ENCODE measurements around the gene MYBPC1.

MYBPC1 gene

DNA sequence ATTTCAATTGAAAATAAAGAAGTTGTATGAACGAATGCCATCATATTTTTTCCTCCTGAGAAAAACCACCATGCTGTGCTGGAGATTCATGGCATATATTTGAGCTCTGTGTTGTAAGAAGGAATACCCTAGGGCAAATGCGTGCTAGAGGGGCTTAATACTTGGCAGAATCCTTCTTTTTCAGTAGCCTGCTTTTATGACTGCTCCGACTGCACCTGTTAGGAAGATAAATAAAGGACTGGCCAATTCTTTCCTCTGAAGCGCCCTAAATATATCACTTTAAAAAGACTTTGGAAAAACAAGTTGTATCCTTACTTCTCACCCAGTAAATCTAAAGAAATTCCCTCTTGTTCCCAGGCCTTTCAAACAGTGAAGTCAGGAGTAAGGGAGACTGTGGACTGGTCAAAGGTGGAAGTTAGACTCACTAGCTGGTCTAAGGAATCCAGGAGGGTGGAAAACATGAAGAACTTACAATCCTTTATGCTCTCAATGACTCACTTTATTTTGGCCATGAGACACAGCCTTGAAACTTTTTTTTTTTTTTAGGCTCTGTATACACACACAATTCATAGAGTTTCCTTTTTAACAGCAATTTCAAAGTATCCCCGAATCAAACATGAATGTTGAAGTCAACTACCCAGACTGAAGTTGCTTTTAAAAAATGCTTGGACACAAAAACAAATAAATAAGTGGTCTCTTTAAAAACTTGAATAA is 5.2 kb downstream of the MYBPC1 start:
- no peak for DNase-seq (ENCODE audit: low read depth in 2 of 3, low spot score in 1 of 3)

DNA sequence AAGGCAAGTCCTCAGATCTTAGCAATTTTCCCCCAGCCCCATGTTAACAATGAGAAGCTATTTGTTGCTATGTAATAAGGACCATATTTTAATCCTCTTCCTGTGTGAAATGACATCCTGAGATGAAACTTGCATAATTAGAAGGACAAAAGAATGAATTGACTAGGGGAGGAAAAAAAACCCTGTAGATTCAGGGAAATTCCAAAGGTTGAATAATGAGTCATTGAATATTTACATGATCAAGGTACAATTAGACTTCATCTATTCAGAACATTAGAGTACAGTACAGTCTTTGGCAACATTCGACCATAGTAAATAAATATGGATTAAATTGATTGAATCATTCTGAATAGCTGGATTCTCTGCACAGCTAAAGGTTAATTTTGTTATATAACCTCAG is 9.4 kb downstream of the MYBPC1 start:
- DNase-seq (ENCODE audit: low read depth in 2 of 3, low spot score in 1 of 3) = no peak

DNA sequence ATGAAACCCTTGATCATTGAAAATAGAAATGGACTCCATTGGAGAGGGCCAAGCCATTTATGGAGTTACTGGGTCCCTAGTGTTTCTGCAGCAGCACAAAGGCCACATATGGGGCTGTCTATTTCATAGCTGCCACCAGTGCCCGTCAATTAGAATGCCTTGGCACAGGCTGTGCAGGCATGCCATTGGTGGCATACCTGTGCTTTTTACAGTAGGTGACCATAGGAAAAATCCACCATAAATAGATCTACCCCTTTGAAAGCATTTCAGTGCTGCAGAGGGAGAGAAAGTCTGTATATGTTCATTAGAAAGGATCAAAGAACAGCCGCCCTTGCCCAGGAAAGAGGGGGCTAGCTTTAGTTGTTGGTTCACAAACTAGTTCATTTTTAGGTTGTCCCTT is 13.1 kb downstream of the MYBPC1 start:
- DNase-seq (ENCODE audit: low read depth in 2 of 3, low spot score in 1 of 3) = no peak

DNA sequence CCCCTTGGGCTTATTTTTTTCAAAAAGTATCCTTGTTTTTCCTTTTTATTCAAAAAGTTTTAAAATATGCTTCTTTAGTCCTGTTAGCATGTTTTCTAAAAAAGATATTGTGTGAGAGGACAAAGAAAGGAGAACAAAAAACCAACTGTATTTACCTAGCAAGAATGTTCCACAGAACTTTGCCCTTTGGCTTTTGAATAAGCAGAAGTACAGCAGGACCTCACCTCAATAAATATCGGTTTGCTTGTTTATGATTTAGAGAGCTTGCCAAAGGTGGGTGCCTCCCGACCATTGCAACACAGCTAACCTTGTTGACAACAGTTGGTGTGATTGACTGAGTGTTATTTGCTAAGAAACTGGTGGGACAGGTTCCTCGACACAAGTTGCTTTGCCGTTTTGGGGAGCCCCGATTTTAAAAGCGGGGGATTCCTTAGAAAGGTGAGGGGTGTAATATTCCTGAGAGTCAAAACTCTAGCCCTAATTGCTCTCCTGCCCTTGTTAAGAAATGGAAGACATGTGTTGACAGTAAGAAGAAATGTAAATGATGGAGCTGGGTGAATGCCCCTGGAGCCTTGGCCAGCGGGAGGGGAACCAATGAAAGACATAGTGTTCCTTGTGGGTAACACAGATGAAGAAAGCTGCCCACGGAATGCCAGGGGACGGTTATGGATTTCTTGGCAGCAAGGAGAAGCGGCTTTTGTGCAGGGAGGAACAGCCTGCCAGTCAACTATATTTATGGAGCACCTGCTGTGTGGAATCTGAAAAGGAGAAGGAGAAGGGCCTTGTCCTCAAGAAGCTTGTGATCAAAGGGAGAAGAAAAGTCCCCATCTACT is 13.7 kb downstream of the MYBPC1 start:
- DNase-seq (ENCODE audit: low read depth in 2 of 3, low spot score in 1 of 3) = no peak

- DNase-seq (ENCODE audit: low read depth in 2 of 3, low spot score in 1 of 3) = no peak
These were observed 14.4 kb downstream of the MYBPC1 start for GRCh38 chr12:101609198-101609597.

- no peak for DNase-seq (ENCODE audit: low read depth in 2 of 3, low spot score in 1 of 3)
These were observed 17.6 kb downstream of the MYBPC1 start for GRCh38 chr12:101612160-101612916.

DNA sequence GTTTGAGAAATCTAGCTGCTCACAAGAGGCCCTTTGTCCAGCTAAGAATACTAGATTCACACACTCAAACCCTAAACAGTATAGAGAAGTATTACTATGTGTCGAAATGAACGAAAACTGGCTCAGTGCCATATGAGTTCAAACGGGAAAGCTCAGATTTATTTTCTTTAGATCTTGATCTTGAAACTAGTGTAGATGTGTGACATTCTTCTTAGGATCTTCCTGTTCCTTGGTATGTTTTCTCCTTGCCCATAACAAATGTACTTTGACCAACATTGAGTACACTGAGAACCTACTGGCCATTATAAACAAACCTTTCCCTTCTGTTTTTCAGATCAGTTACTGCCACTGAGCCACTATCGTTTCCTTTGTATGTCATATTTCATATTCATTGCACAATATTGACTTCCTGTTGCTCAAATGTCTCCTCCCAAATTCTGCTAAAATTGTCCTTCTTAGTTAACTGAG is 21.3 kb downstream of the MYBPC1 start:
- no peak for DNase-seq (ENCODE audit: low read depth in 2 of 3, low spot score in 1 of 3)

GRCh38 chr12:101619026-101619786 is 24.4 kb downstream of the MYBPC1 start:
- no peak for DNase-seq (ENCODE audit: low read depth in 2 of 3, low spot score in 1 of 3)

GRCh38 chr12:101619858-101620761 is 25.3 kb downstream of the MYBPC1 start:
- DNase-seq (ENCODE audit: low read depth in 2 of 3, low spot score in 1 of 3) = no peak

GRCh38 chr12:101620762-101621133 is 26.0 kb downstream of the MYBPC1 start:
- DNase-seq (ENCODE audit: low read depth in 2 of 3, low spot score in 1 of 3) = no peak

GRCh38 chr12:101628676-101629075 is 33.9 kb downstream of the MYBPC1 start:
- DNase-seq (ENCODE audit: low read depth in 2 of 3, low spot score in 1 of 3) = no peak

GRCh38 chr12:101634724-101635123 is 40.0 kb downstream of the MYBPC1 start:
- no peak for DNase-seq (ENCODE audit: low read depth in 2 of 3, low spot score in 1 of 3)

- DNase-seq (ENCODE audit: low read depth in 2 of 3, low spot score in 1 of 3) = no peak
These were observed 43.2 kb downstream of the MYBPC1 start for GRCh38 chr12:101637936-101638335.

DNA sequence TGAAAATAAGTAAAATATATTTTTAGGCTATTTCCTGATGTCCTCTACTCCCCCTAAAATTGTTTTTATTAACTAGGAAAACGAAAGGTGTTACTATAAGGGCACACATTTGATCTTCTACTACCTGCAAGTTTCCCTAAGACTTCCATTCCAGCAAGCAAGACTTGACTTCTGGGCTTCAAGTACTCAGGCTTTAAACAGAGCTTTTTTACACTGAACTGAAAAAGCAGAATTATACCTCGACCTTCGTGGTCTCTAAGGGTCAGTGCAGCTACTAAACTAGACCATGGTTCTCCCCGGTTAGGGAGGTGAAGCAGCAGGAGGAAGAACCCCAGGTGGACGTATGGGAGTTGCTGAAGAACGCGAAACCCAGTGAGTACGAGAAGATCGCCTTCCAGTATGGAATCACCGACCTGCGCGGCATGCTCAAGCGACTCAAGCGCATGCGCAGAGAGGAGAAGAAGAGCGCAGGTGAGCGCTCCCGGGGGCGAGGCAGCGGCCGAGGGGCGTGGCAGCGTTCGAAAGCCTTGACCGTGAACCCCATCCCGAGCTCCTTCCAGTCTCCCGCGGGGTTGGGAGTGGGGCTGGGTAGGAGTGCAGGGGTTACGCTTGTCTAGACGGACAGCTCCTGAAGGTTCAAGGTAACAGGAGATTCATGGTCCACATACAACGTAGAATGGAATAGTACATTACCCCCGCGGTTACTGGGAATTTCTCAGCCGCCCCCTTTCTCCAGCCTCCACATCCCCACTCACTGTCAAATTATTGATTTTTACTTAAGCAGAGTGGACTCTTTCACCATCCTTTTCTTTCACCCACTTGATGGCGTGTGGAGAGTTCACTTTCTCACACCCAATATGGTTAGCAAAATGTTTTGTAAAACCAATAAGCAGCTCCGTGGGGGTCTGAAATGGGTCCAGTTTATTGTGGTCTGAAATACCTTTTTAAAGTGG is 47.6 kb downstream of the MYBPC1 start:
- no peak for DNase-seq (ENCODE audit: low read depth in 2 of 3, low spot score in 1 of 3)

DNA sequence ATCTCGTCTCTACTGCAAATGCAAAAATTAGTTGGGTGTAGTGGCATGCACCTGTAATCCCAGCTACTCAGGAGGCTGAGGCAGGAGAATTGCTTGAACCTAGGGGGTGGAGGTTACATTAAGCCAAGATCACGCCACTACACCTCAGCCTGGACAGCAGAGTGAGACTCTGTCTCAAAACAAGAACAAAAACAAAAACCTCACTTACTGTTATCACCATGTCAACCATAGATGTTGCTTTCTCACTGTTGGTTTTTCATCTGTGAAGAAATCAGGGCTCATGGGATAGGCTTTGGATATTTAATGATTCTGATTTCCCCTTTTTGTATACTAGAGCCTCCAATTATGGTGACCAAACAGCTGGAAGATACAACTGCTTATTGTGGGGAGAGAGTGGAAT is 52.9 kb downstream of the MYBPC1 start:
- DNase-seq (ENCODE audit: low read depth in 2 of 3, low spot score in 1 of 3) = no peak

GRCh38 chr12:101648195-101648594 is 53.4 kb downstream of the MYBPC1 start:
- no peak for DNase-seq (ENCODE audit: low read depth in 2 of 3, low spot score in 1 of 3)

GRCh38 chr12:101650346-101651117 is 55.8 kb downstream of the MYBPC1 start:
- DNase-seq (ENCODE audit: low read depth in 2 of 3, low spot score in 1 of 3) = no peak

- DNase-seq (ENCODE audit: low read depth in 2 of 3, low spot score in 1 of 3) = no peak
These were observed 58.3 kb downstream of the MYBPC1 start for GRCh38 chr12:101653030-101653429.

All from stimulated activated CD4-positive, alpha-beta T cell treated with anti-CD3 and anti-CD28 coated beads, Interleukin-12 subunit alpha, Interleukin-12 subunit beta, amount 100 ng/mL, for 48 hours (primary cell).